ENCODE data around the gene MTHFD1L. TPM values are rescaled to one million over a fixed set of nuclear protein-coding genes. Genes with fewer than 3 reads are reported as not detected.
A peak's percentile ranks its signal among the peaks of the same experiment; 100 is the strongest.

The MTHFD1L gene
- total and polyA plus RNA-seq, 2 donors (not counting 3 experiments of a cell fraction or from before 2014, with no cell fraction given), result 40.2 to 120 TPM

- dilution Hi-C loops (cut with MboI; ENCODE audit: extremely low pct_ligation_motif_present, low sequenced_read_pairs), result no loop called here
- CTCF ChIA-PET, result interaction anchor here (0.8 to 1.9 kb wide), 3 partner anchors 11 to 45 kb away, joined by 3 to 8 read pairs (median 3); no protein-coding TSS in a partner anchor
- H3K9me3 ChIP-seq (replicated peaks; ENCODE audit: control insufficient read depth, insufficient read depth, low read length), result no peaks in the 10 kb centered on the region
- no peak overlapping the region for H3K27ac ChIP-seq (ENCODE audit: insufficient read depth, low read depth, low read length)
- FAIRE-seq, result no peak
- intact Hi-C loops (cut with micrococcal nuclease), result no loop called here
- peaks cover 3% of the 10 kb centered on the region for H3K79me2 ChIP-seq (ENCODE audit: control insufficient read depth, insufficient read depth, low read length)
- no peak overlapping the region for H3K4me2 ChIP-seq (ENCODE audit: insufficient read depth, low read length)
- H3K9ac ChIP-seq (replicated peaks; ENCODE audit: extremely low read depth, insufficient read depth, low read length), result no peak overlapping the region
- H4K20me1 ChIP-seq (replicated peaks; ENCODE audit: control insufficient read depth, extremely low read depth, insufficient read depth, low read length), result no peaks in the 10 kb centered on the region
- POLR2A ChIA-PET, result no interaction called here
- peaks cover 7% of the 10 kb centered on the region for H3K4me1 ChIP-seq (ENCODE audit: control insufficient read depth, extremely low read depth, insufficient read depth, low read length)
- H3K27me3 ChIP-seq (ENCODE audit: control insufficient read depth in 2 of 2, insufficient read depth in 2 of 2, low read length in 2 of 2), result no peaks in the 10 kb centered on the region
- no TSS peak for BruUV-seq (replicated peaks)
- DNase-seq (ENCODE audit: low read depth, low spot score), result no peak
- H3K36me3 ChIP-seq (ENCODE audit: control insufficient read depth in 2 of 2, extremely low read depth in 1 of 2, insufficient read depth in 2 of 2, low read length in 2 of 2), result peaks cover 16 to 21% of the 10 kb centered on the region in 2 experiments
- no peak for TF ChIP-seq FOS (IDR thresholded peaks at IDR 0.05; ENCODE audit: borderline replicate concordance, insufficient read depth, low read length)
- no peak for TF ChIP-seq GATA2 (IDR thresholded peaks at IDR 0.05; ENCODE audit: insufficient read depth, insufficient read length, low read depth, low read length)
- no peak for TF ChIP-seq JUN (IDR thresholded peaks at IDR 0.05; ENCODE audit: borderline replicate concordance, insufficient read depth, insufficient read length, low read depth)
- H3K9me1 ChIP-seq (replicated peaks; ENCODE audit: control insufficient read depth, extremely low read depth, insufficient read depth, low read length), result no peaks in the 10 kb centered on the region
- H2AFZ ChIP-seq (ENCODE audit: low read depth, low read length), result no peak overlapping the region
- H3K4me3 ChIP-seq (replicated peaks in 1 of 3; ENCODE audit: insufficient read depth in 1 of 3, low read depth in 1 of 3, low read length in 3 of 3), result no peak overlapping the region
Observed at GRCh38 chr6:150922137-150922536, 56.6 kb downstream of the MTHFD1L start.

DNA sequence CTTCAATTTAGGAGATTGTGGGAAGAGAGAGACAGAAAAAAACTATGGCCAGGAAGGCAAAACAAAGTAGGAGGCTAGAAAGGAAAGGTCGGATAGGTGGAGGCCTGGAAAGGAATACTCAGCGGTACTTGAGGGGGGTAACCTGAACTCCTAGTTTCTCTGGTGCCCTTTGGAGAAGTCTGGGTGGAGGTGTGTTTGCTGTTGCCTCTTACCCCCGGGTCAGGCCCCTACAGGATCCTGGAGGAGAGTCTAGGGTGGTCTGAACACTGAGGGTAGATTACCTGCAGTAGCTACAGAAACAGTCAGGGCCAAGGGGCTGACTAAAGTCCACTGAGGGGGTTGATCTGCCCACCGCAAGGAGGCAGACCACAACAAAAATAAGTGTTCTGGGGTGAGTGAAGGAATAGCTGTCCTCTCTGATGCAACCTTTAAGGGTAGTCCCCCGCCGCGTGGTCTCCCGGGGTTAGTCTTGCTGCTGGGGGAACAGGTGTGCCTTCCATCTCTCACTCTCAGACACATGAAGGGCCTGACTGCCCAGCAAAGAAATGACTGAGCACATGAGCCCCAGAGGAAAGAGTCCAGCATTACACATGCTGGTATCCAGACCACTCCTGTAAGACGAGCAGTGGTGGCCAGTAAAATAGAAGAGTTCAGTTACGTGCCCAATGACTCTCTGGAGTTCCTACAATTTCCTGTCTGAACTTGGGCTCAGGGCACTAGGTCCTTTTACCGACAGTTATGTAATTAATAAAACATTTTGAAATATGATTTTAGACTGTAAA, 59.5 kb downstream of the MTHFD1L start:
- peaks cover 7% of the 10 kb centered on the region for H3K4me1 ChIP-seq (ENCODE audit: control insufficient read depth, extremely low read depth, insufficient read depth, low read length)
- no peaks in the 10 kb centered on the region for H3K9me1 ChIP-seq (replicated peaks; ENCODE audit: control insufficient read depth, extremely low read depth, insufficient read depth, low read length)
- H4K20me1 ChIP-seq (replicated peaks; ENCODE audit: control insufficient read depth, extremely low read depth, insufficient read depth, low read length), result no peaks in the 10 kb centered on the region
- dilution Hi-C loops (cut with MboI; ENCODE audit: extremely low pct_ligation_motif_present, low sequenced_read_pairs) (no loop called here), intact Hi-C loops (cut with micrococcal nuclease) (no loop called here)
- H3K27ac ChIP-seq (ENCODE audit: insufficient read depth, low read depth, low read length), result no peak overlapping the region
- no peaks in the 10 kb centered on the region for H3K9me3 ChIP-seq (replicated peaks; ENCODE audit: control insufficient read depth, insufficient read depth, low read length)
- no peak overlapping the region for H3K4me3 ChIP-seq (replicated peaks in 1 of 3; ENCODE audit: insufficient read depth in 1 of 3, low read depth in 1 of 3, low read length in 3 of 3)
- TF ChIP-seq POLR2A (IDR thresholded peaks at IDR 0.05; ENCODE audit: low read depth, low read length) (no peak), GATA2 (IDR thresholded peaks at IDR 0.05; ENCODE audit: insufficient read depth, insufficient read length, low read depth, low read length) (no peak), POLR2AphosphoS5 (IDR thresholded peaks at IDR 0.05; ENCODE audit: insufficient read depth, low read depth, low read length) (no peak), JUN (IDR thresholded peaks at IDR 0.05; ENCODE audit: borderline replicate concordance, insufficient read depth, insufficient read length, low read depth) (no peak), MYC (IDR thresholded peaks at IDR 0.05; ENCODE audit: low read depth, low read length) (no peak), FOS (IDR thresholded peaks at IDR 0.05; ENCODE audit: borderline replicate concordance, insufficient read depth, low read length) (no peak), MAX (IDR thresholded peaks at IDR 0.05; ENCODE audit: insufficient read depth, insufficient read length) (no peak), EZH2 (IDR thresholded peaks at IDR 0.05; ENCODE audit: borderline replicate concordance, low read depth, low read length, severe bottlenecking) (no peak)
- TF ChIP-seq, protein P1, sequence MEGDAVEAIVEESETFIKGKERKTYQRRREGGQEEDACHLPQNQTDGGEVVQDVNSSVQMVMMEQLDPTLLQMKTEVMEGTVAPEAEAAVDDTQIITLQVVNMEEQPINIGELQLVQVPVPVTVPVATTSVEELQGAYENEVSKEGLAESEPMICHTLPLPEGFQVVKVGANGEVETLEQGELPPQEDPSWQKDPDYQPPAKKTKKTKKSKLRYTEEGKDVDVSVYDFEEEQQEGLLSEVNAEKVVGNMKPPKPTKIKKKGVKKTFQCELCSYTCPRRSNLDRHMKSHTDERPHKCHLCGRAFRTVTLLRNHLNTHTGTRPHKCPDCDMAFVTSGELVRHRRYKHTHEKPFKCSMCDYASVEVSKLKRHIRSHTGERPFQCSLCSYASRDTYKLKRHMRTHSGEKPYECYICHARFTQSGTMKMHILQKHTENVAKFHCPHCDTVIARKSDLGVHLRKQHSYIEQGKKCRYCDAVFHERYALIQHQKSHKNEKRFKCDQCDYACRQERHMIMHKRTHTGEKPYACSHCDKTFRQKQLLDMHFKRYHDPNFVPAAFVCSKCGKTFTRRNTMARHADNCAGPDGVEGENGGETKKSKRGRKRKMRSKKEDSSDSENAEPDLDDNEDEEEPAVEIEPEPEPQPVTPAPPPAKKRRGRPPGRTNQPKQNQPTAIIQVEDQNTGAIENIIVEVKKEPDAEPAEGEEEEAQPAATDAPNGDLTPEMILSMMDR (IDR thresholded peaks at IDR 0.05; ENCODE audit: extremely low read depth in 1 of 2, insufficient read depth in 1 of 2, low read depth in 1 of 2, low read length in 2 of 2), result no peak
- H3K9ac ChIP-seq (replicated peaks; ENCODE audit: extremely low read depth, insufficient read depth, low read length), result no peak overlapping the region
- H3K4me2 ChIP-seq (ENCODE audit: insufficient read depth, low read length), result no peak overlapping the region
- BruUV-seq (replicated peaks), result no TSS peak
- FAIRE-seq (no peak), DNase-seq (ENCODE audit: low read depth, low spot score) (peak; percentile 57)
- no peaks in the 10 kb centered on the region for H3K27me3 ChIP-seq (ENCODE audit: control insufficient read depth in 2 of 2, insufficient read depth in 2 of 2, low read length in 2 of 2)
- H3K36me3 ChIP-seq (ENCODE audit: control insufficient read depth in 2 of 2, extremely low read depth in 1 of 2, insufficient read depth in 2 of 2, low read length in 2 of 2), result peaks cover 10 to 14% of the 10 kb centered on the region in 2 experiments
- no peak overlapping the region for H2AFZ ChIP-seq (ENCODE audit: low read depth, low read length)
- peaks cover 3% of the 10 kb centered on the region for H3K79me2 ChIP-seq (ENCODE audit: control insufficient read depth, insufficient read depth, low read length)
- ChIA-PET POLR2A (no interaction called here), CTCF (interaction anchor here (1.0 kb wide), 1 partner anchor 33 kb away, joined by 3 read pairs; no protein-coding TSS in a partner anchor)
